IPS-18a (cell line): ENCODE data around the gene BACH2.
"Not testable (repeated sequence)": the region's sequence is repeated elsewhere in the genome, so short reads cannot be mapped to it uniquely, and the experiment has no call there.

Experiments used
- H3K27ac ChIP-seq: one replicate; pipeline ENCODE4 v1.5.1; 2013; ENCODE audit warnings: low read length
- H3K27me3 ChIP-seq: one replicate; pipeline ENCODE4 v1.6.1; 2013; ENCODE audit warnings: mild to moderate bottlenecking, low read length; ENCODE audit not compliant: control insufficient read depth, insufficient read depth
- H3K36me3 ChIP-seq: one replicate; pipeline ENCODE4 v1.6.1; 2013; ENCODE audit warnings: low read depth, low read length; ENCODE audit not compliant: control insufficient read depth
- H3K4me1 ChIP-seq: one replicate; pipeline ENCODE4 v1.6.1; 2013; ENCODE audit warnings: low read depth, low read length; ENCODE audit not compliant: control insufficient read depth
- H3K4me3 ChIP-seq: one replicate; pipeline ENCODE4 v1.5.1; 2013; ENCODE audit warnings: low read length
- H3K9ac ChIP-seq: one replicate; pipeline ENCODE4 v1.6.1; 2013; ENCODE audit warnings: mild to moderate bottlenecking, low read length, moderate library complexity
- H3K9me3 ChIP-seq: one replicate; pipeline ENCODE4 v1.6.1; 2013; ENCODE audit warnings: low read depth, low read length; ENCODE audit not compliant: control insufficient read depth

Gene BACH2

DNA sequence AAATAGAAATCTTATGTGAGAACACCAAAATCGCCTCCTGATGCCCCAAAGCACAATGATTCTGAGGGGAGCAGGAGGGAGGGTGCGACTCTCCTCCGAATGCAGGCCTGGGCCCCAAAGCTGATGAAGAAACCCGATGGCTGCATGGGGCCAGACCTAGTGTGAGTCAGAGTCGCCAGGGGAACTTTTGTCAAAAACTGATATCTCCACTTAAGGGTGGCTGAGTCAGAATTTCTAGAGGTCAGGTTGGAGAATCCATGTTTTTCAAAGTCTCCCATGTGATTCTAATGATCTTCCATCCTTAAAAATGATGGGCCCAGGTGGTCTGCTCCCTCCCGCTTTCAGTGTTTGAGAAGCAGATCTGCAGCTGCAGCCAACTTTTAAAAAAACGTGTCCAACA lies 172.8 kb downstream of the BACH2 start:
- Histone ChIP-seq H3K27me3 (no peaks in the 10 kb centered on the region), H3K9ac (no peak overlapping the region), H3K27ac (no peak overlapping the region), H3K36me3 (no peaks in the 10 kb centered on the region), H3K4me1 (no peaks in the 10 kb centered on the region), H3K9me3 (no peaks in the 10 kb centered on the region), H3K4me3 (no peak overlapping the region)

DNA sequence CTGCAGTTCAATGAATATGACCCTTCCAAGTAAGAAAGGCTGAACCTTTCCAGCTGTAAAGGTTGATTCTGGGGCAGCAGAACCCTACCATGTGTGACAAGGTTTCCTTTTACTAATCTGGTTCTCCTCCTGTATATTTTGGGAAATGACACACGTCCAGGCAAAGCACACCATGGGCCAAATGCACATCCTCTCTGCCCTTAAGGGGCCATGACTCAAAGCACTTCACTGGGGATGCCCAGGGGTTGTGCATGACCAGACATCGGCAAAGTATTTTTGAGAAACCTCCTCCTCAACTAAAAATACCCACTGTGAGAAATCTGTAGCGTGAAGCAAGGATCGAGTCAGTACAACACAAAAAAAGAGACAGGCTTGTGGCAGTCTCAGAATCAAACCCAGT lies 174.7 kb downstream of the BACH2 start:
- Histone ChIP-seq H3K27me3 (no peaks in the 10 kb centered on the region), H3K9me3 (no peaks in the 10 kb centered on the region), H3K4me3 (no peak overlapping the region), H3K27ac (no peak overlapping the region), H3K36me3 (no peaks in the 10 kb centered on the region), H3K9ac (no peak overlapping the region), H3K4me1 (no peaks in the 10 kb centered on the region)

DNA sequence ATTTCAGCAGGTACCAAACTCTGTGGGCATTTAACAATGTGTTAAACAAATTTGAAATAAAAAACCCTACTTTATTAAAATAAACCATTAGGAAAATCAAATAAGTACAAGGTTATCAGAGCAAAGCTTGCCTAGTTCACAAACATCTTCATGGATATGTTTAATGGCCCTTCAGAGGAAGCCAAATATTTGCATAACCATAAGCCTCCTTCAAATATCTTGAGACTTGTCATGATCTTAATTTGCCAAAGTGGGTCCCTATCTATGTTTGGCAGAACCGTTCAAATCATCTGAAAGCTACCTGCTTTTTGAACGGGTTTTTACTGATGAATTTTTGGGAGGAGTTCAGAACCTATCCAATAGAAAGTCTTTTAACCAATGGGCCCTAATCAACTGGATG lies 176.3 kb downstream of the BACH2 start:
- no peaks in the 10 kb centered on the region for H3K4me1 ChIP-seq
- no peak overlapping the region for H3K4me3 ChIP-seq
- no peaks in the 10 kb centered on the region for H3K36me3 ChIP-seq
- no peaks in the 10 kb centered on the region for H3K9me3 ChIP-seq
- no peak overlapping the region for H3K27ac ChIP-seq
- H3K27me3 ChIP-seq = no peaks in the 10 kb centered on the region
- H3K9ac ChIP-seq = no peak overlapping the region

DNA sequence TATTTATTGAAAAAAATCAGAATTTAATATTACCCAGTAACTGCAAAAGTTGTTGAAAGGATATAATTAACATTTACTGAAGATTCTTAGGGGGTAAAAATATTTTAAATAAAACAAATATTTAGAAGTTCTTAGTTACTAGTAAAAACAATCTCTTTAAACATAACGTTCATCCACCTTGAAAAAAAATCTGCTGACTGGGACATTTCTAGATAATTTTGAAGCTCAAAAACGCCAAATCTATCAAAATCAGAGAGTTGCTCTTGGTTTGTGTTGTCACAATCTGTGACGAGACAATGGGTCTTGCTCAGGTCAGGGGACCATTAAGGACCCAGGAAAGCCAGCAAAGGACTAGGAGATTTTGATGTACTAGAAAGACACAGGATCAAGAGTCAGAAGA lies 177.0 kb downstream of the BACH2 start:
- Histone ChIP-seq H3K27ac (no peak overlapping the region), H3K36me3 (no peaks in the 10 kb centered on the region), H3K4me3 (no peak overlapping the region), H3K4me1 (no peaks in the 10 kb centered on the region), H3K27me3 (no peaks in the 10 kb centered on the region), H3K9me3 (no peaks in the 10 kb centered on the region), H3K9ac (no peak overlapping the region)

DNA sequence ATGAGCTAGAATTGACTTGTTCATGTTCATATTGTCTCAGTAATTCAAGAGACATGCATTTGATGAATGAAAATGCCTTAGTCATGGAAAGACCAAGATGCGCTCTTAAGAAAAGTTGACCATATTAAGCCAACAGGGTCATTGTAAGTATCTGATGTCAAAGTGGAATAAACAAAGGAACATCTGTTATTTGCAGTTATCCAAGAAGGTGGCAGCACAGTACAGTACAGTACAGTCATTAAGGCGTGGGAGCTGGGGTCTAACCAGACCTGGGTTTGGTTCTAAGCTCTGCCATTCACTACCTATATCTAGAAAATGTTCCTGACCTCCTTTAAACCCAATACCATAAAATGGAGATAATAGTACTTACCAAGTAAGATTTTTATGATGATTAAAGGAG lies 178.1 kb downstream of the BACH2 start:
- H3K27ac ChIP-seq = no peak overlapping the region
- no peaks in the 10 kb centered on the region for H3K4me1 ChIP-seq
- H3K9me3 ChIP-seq = peaks cover 4% of the 10 kb centered on the region
- H3K9ac ChIP-seq = no peak overlapping the region
- H3K36me3 ChIP-seq = no peaks in the 10 kb centered on the region
- H3K4me3 ChIP-seq = no peak overlapping the region
- H3K27me3 ChIP-seq = no peaks in the 10 kb centered on the region

DNA sequence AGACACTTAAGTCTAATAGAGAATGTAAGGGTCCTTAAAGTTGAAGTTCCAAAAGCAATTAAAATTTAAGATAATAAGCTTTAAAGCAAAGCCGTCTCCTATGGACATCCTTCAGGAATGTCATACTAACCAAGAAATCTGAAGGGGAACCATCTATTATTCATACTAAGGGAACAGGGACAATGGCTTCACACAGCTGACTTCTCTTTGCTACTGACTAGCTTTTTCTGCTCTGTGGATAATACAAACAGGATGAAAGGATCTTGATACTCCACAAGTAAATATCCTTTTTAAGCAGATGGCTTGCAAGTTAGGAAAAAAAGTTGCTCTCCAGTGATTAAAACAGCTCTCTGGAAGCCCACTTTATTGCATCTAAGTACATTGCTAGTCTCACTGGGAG lies 178.6 kb downstream of the BACH2 start:
- Histone ChIP-seq H3K27me3 (no peaks in the 10 kb centered on the region), H3K27ac (no peak overlapping the region), H3K36me3 (no peaks in the 10 kb centered on the region), H3K9ac (no peak overlapping the region), H3K4me1 (no peaks in the 10 kb centered on the region), H3K4me3 (no peak overlapping the region), H3K9me3 (peaks cover 9% of the 10 kb centered on the region)

DNA sequence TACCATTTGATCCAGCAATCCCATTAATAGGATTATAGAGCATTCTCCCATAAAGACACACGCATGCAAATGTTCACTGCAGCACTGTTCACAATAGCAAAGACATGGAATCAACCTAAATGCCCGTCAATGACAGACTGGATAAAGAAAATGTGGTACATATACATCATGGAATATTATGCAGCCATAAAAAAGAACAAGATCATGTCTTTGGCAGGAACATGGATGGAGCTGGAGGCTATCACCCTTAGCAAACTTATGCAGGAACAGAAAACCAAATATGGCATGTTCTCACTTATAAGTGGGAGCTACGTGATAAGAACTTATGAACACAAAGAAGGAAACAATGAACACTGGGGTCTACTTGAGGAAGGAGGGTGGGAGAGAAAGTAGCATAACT lies 180.5 kb downstream of the BACH2 start:
- not testable (repeated sequence) for H3K4me1 ChIP-seq, H3K4me3 ChIP-seq, H3K27me3 ChIP-seq, H3K27ac ChIP-seq, H3K36me3 ChIP-seq, H3K9ac ChIP-seq
- H3K9me3 ChIP-seq = peaks cover 11% of the 10 kb centered on the region

DNA sequence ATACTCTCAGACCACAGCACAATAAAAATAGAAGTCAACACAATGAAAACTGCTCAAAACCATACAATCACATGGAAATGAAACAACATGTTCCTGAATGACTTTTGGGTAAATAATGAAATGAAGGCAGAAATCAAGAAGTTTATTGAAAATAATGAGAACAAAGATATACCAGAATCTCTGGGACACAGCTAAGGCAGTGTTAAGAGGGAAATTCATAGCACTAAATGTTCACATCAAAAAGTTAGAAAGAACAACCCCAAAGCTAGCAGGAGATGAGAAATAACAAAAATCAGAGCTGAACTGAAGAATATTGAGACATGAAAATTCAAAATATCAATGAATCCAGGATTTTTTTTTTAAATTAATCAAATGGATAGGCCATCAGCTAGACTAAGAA lies 183.3 kb downstream of the BACH2 start:
- Histone ChIP-seq H3K27me3 (no peaks in the 10 kb centered on the region), H3K9ac (no peak overlapping the region), H3K36me3 (no peaks in the 10 kb centered on the region)

DNA sequence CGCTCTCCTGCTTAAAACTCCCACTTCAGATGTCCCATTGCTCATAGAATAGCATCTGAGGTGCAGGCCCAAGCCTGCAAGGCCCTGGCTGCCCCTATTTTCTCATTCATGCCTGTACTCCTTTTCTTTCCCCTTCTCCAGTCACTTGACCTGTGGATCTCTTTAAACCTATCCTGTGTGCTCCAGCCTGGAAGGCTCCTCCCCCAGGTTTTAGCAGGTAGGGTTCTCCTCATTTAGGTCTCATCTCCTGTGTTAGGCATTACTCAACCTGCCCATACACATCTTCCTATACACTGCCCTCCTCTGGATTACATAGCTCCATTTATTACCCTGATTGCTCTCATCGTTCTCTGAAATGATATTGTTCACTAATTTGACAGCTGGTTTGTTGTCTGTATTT lies 185.3 kb downstream of the BACH2 start:
- Histone ChIP-seq H3K9ac (no peak overlapping the region), H3K4me3 (no peak overlapping the region), H3K4me1 (no peaks in the 10 kb centered on the region), H3K27me3 (no peaks in the 10 kb centered on the region), H3K9me3 (peaks cover 11% of the 10 kb centered on the region), H3K36me3 (no peaks in the 10 kb centered on the region), H3K27ac (no peak overlapping the region)

More for the DNA sequence above, 183.3 kb downstream of the BACH2 start:
- Histone ChIP-seq H3K4me1 (no peaks in the 10 kb centered on the region), H3K27ac (no peak overlapping the region), H3K4me3 (no peak overlapping the region), H3K9me3 (peaks cover 11% of the 10 kb centered on the region)

DNA sequence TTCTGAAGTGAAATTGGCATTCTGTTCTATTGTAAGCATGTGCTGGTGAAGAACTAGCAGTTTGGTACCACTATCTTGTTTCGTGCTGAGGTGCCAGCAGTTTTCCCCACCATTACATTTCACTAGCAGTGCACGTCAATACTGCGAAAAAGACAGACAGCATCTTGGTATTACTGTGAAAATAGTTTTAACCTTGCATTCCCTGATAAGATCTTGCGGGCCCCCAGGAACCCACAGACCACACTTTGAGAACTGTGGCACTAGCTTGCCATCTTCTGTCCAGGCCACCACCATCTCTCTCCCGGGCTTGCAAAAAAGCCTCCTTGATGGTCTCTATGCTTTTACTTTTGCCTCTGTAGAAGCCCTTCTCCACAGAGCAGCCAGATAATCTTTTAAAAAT lies 185.7 kb downstream of the BACH2 start:
- no peaks in the 10 kb centered on the region for H3K36me3 ChIP-seq
- no peak overlapping the region for H3K9ac ChIP-seq
- H3K27me3 ChIP-seq = no peaks in the 10 kb centered on the region
- H3K4me3 ChIP-seq = no peak overlapping the region
- no peak overlapping the region for H3K27ac ChIP-seq
- no peaks in the 10 kb centered on the region for H3K4me1 ChIP-seq
- peaks cover 11% of the 10 kb centered on the region for H3K9me3 ChIP-seq

DNA sequence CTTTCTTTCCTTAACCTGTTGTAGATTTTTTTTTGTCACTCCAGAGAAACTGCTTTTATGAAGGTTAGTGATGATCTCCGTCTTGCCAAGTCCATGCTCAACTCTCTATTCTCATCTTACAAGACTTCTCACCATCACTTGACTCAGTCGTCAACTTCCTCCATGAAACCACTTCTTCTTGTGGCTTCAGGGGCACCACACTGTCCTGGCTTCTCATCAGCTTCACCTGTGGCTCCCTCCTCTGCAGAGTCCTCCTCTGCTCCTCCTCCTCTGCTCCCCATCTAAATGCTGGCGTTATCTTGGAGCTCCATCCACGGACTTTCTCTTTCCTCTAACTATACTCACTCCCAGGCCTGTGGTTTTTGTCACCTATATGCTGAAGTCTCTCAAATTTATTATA lies 187.5 kb downstream of the BACH2 start:
- Histone ChIP-seq H3K9me3 (peaks cover 11% of the 10 kb centered on the region), H3K4me3 (no peak overlapping the region), H3K36me3 (no peaks in the 10 kb centered on the region), H3K27me3 (no peaks in the 10 kb centered on the region), H3K9ac (no peak overlapping the region), H3K4me1 (no peaks in the 10 kb centered on the region), H3K27ac (no peak overlapping the region)

DNA sequence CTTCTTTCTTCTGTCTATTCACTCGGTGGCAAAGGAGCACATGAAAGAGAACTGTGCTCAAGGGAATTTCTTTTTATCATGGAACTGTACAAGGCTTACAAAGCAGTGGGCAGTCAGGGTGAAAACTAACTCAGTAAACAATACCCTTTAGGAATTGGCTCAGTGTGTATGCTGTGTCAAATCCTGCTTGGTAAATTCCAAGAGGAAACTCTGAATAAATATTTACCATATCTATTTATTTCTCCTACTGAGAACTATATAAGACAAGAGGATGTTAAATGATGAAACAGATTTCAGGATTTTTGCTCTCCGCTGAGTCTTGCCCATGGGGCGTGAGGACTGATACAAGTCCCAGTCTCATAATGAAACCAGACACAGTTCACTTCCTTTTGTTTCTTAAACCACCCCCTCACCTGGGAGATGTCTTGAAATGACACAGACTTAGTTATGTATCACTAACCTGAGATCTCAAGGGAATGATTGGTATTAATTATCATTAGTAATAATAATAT lies 188.8 kb downstream of the BACH2 start:
- Histone ChIP-seq H3K27ac (no peak overlapping the region), H3K4me3 (no peak overlapping the region), H3K4me1 (no peaks in the 10 kb centered on the region)

More for the DNA sequence above, 188.8 kb downstream of the BACH2 start:
- H3K36me3 ChIP-seq = no peaks in the 10 kb centered on the region
- H3K27me3 ChIP-seq = no peaks in the 10 kb centered on the region
- H3K9ac ChIP-seq = no peak overlapping the region
- no peaks in the 10 kb centered on the region for H3K9me3 ChIP-seq
